Measurements from ENCODE around the gene CUBN.

CUBN gene

GRCh38 chr10:17067376-17068264, 62.0 kb downstream of the CUBN start:
- DNase-seq (ENCODE audit: low spot score) = no peak

GRCh38 chr10:17066807-17067206, 62.8 kb downstream of the CUBN start:
- no peak for DNase-seq (ENCODE audit: low spot score)

DNA sequence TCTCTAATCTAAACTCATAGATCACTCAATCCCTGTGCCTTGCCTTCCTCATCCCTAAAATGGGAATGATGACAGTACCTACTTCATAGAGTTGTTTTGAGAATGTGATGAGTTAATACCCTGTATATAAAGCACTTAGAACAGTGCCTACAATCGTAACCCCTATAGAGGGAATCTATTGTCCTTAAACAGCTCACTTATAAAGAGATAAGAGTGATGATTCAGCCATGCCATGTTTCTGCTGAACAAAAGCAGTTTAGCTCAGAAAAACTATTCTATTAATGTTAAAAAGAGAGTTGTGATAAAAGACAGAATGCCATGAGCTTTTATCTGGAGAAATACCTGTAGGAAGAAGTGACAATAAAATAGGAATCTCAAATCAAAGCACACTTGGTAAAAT, 63.6 kb downstream of the CUBN start:
- DNase-seq (ENCODE audit: low spot score) = no peak

DNA sequence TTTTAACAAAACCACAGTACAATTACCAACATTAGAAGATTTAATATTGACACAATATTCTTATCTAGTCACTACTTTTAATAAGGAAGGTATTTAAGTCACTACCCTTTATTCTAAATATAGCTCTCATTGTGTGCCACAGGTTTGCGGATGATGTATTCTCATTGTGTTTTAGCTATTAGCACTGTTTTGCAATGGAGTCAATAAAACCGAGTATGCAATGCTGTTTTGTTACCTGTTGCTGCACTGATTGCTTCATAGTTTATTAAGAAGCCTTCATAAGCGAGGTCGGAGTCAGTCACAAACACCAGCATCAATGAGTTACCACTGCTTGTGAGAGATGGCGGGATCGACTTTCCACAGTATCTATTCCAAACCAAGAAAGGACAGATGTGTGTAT, 64.3 kb downstream of the CUBN start:
- DNase-seq (ENCODE audit: low spot score) = no peak

DNA sequence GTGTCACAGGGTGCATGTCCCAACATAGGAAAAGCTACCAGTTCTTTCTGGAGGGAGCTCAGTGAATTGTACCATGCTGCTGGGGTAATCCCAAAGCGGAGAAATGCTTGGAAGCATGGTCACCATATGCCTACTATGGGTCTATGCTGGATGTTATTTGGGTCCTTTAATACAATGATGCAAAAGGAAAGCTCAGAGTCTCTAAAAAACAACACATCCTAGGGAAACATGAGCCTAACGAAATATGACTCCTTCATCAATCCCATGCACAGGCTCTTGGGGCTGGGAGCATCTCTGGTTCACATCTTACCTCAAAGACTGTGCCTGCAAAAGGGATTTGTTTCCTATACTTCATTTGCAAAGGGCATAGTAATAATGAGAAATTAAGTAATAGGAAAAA, 65.2 kb downstream of the CUBN start:
- DNase-seq (ENCODE audit: low spot score) = no peak

DNA sequence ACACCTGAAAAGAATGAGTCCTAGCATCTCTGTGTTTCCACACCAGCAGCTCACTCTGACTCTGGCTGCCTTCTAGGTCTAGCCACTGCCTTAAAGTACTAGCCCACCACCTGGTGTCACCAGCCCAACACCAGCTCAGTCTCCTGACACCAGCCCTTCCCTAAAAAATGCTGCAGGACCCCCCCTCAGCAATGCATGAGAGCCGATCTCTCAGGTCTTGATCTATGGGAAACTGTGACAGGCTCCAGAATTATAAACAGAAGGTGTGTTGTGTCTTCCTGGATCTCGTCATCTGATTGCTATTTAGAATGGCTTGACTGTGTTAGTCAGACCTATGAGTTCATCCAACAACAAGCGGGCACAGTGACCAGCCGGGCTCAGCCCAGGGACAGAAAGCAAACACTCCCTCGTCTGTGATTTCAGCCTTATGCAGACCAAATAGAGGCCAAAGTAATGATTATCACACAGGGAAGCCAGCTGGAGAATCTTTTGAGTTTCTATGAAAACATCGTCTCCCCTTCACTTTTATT, 66.6 kb downstream of the CUBN start:
- DNase-seq (ENCODE audit: low spot score) = no peak

GRCh38 chr10:17062493-17062892, 67.1 kb downstream of the CUBN start:
- no peak for DNase-seq (ENCODE audit: low spot score)

- no peak for DNase-seq (ENCODE audit: low spot score)
These were observed 67.6 kb downstream of the CUBN start for GRCh38 chr10:17062009-17062408.

- no peak for DNase-seq (ENCODE audit: low spot score)
These were observed 68.2 kb downstream of the CUBN start for GRCh38 chr10:17061418-17061817.

- DNase-seq (ENCODE audit: low spot score) = no peak
These were observed 69.3 kb downstream of the CUBN start for GRCh38 chr10:17060289-17060688.

DNA sequence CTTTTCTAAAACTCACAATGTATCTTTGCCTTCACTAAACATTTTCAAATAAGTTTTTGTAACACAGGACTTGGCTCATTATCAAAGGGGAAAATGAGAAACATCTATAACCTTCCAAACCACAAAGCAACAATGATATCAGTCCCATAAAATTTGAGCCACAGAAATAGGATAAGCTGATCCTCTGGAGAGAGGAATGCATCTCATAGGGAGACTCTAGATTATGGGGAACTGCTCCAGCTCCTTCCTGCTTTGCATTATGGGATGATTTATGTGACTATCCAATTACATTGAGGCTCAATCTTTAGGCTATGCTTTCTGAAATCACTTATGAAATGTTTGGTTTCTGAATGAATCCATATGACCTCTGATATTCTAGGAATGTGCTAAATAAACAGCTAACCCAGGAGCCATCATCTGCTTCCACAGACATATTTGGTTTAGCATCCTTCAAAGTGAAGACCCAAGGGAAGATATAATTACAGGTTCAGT, 70.4 kb downstream of the CUBN start:
- no peak for DNase-seq (ENCODE audit: low spot score)

DNA sequence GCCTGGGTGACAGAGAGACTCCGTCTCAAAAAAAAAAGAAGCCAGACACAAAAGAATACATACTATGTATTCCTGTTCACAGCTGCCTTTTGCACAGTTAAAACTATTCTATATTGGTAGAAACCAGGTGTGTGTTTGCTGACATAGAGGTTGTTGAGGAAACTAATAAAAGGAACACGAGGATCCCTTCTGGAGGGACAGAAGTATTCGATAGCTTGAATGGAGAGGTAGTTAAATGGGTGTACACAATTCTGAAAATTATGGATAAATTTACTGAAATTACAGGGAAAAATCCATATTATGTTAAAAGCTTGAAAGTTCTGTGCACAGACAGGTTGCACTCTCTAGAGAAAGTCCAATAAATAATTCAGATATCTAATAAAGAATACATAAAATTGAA, 71.5 kb downstream of the CUBN start:
- DNase-seq (ENCODE audit: low spot score) = no peak

- DNase-seq (ENCODE audit: low spot score) = no peak
These were observed 72.7 kb downstream of the CUBN start for GRCh38 chr10:17056781-17057428.

GRCh38 chr10:17053513-17053912, 76.1 kb downstream of the CUBN start:
- DNase-seq (ENCODE audit: low spot score) = no peak

GRCh38 chr10:17053061-17053460, 76.5 kb downstream of the CUBN start:
- no peak for DNase-seq (ENCODE audit: low spot score)

GRCh38 chr10:17051851-17052250, 77.8 kb downstream of the CUBN start:
- no peak for DNase-seq (ENCODE audit: low spot score)

DNA sequence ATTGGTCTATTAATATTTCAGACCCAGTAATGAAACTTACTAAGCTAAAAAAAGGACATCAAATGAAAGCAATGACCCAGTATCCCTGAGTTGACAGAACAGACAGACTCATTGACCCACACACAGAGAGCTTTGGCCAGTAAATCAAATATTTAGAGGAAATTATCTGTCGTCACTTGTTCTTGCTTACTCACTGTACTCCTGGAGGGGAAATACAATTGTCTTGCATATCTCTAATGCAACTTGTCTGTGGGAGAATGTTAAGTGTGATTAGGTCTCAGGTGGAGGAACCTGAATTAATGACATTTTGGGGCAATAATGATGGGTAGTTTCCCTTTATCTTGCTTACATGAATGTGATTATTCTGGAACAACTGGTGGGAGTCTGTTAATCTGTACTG, 80.4 kb downstream of the CUBN start:
- DNase-seq (ENCODE audit: low spot score) = no peak

DNA sequence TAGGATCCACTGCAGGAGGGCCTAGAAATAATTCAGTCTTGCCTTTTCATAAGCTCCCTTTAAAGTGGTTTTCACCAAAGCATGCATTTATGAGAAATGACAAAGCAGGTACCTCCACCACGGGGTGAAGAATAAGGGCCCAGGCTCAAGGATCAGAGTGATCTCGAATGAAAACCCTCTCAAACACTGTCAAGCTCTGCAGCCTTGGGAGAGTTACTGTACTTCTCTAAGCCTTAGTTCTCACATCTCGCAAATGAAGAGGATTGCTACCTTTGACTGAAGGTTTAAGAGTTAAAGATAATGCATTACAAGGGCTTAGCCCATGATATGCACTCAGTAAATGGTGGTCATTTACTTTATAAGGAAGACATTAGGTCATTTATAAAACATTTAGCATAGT, 81.7 kb downstream of the CUBN start:
- DNase-seq (ENCODE audit: low spot score) = no peak

DNA sequence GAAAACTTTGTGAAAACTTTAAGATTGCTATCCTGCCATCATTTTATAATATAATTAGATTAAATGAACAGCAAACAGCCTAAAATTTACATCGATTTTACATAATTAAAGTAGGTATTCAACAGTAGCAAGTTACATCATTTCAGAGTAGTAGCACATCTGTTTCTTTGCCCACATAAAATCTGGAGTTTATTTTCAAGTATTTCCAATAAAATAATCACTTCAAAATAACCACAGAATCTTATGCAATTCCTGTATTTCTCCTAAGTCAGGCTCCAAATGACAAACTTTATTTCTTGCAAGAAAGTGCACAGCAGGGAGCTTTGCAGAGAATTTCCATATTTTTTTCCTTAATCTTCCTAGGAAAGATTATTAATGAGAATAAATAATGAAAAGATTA, 82.6 kb downstream of the CUBN start:
- DNase-seq (ENCODE audit: low spot score) = no peak

DNA sequence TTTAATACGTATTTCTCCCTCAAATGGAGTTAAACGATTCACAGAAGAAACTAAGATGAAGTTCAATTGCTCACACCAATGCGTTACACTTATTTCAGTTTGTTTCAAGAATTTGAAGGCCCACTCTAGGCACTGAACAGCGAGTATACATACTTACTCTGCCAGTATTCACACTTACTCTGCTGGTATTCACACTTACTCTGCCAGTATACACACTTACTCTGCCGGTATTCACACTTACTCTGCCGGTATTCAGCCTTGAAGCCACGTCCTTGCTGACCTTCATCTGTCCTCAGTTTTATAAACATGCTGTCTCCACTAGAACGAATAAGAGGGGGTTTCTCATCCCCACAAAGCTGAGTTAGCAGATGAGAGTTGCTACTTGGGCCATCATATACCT, 86.0 kb downstream of the CUBN start:
- no peak for DNase-seq (ENCODE audit: low spot score)

GRCh38 chr10:17041626-17042520, 87.7 kb downstream of the CUBN start:
- DNase-seq (ENCODE audit: low spot score) = no peak

- no peak for DNase-seq (ENCODE audit: low spot score)
These were observed 91.0 kb downstream of the CUBN start for GRCh38 chr10:17038627-17039026.
